Thyroid gland (tissue), 4 donors: Measurements from ENCODE around the gene RBM28.

Experiments
- CTCF ChIP-seq, 6 experiments: fragments of 200-600 bp in 3 of 6; fragments of 450-650 bp in 3 of 6; sonication (generic) in 3 of 6; IDR thresholded peaks; one replicate each; pipeline ENCODE4 v1.5.1; 2016 to 2019; ENCODE audit warnings: antibody characterized with exemption in 6 of 6, mild to moderate bottlenecking in 2 of 6, inconsistent platforms in 1 of 6, moderate library complexity in 1 of 6
- POLR2A ChIP-seq, 2 donors: fragments of 450-650 bp; IDR thresholded peaks; one replicate each; pipeline ENCODE4 v1.6.1; 2017; ENCODE audit warnings: antibody characterized with exemption in 2 of 2, mild to moderate bottlenecking in 2 of 2, moderate library complexity in 1 of 2

GRCh38 chr7:128262273-128263028, 81.3 kb downstream of the RBM28 start:
- TF ChIP-seq POLR2A (IDR thresholded peaks at IDR 0.05) = no peak
- no peak for TF ChIP-seq CTCF (IDR thresholded peaks at IDR 0.05)
